ENCODE results near the gene S1PR4.

S1PR4 gene

GRCh38 chr19:3225169-3225485 lies 46.6 kb downstream of the S1PR4 start:
- no peak for DNase-seq

DNA sequence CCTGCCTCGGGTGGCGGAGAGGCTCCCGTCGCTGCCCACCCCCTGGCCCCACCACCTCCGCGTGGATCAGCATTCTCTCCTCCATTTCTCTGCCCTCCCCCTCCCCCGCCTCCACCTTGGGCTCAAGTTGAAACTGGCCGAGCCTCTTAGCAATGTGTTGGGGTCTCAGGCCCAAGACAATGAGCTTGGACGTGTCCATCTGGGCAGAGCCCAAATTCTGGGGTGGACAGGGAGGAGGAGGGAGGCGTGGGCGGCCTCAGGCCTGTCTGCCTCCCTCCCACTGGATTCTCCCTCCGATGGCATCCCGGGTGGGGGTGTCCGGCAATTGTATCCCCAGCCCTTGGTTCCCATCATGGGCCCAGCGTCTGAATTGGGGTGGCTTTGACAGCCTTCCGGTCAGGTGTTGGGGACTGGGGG lies 47.1 kb downstream of the S1PR4 start:
- no peak for DNase-seq

- DNase-seq = no peak
Measured at GRCh38 chr19:3227054-3227626, 48.6 kb downstream of the S1PR4 start.

DNA sequence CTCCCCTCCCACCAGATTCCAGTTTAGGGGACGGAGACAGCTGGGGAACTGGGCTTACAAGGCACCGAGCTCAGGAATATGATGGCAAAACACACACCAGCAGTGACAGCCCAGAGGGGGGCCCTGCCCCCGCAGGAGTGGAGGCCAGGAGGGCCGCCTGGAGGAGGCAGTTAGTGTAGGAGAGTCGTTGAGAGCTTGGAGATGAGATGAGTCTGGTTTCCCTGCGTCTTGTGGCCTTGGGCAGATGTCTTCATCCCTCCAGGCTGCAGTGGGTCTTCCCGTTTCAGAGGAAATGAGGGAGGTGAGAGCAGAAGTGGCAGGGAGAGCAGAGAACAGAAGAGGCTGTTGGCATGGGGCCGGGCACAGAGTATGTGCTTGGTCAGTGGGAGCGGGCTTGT lies 50.8 kb downstream of the S1PR4 start:
- no peak for DNase-seq
